GM20000 (cell line): Measurements from ENCODE around the gene DPH3.

Source experiments
- DNase-seq: peaks from one replicate; pipeline ENCODE4 v3.0.0; 2012; ENCODE audit warnings: low spot score
- CTCF ChIP-seq: IDR thresholded peaks from 2 replicates; pipeline ENCODE4 v1.5.1; 2012; ENCODE audit warnings: mild to moderate bottlenecking, control low read depth; ENCODE audit errors: extremely low read depth, missing control alignments

DPH3 gene

GRCh38 chr3:16290007-16290826, 25.5 kb upstream of the DPH3 start:
- DNase-seq, result peak; percentile 27

GRCh38 chr3:16289144-16289889, 24.6 kb upstream of the DPH3 start:
- DNase-seq, result no peak
- no peak for TF ChIP-seq CTCF

More at GRCh38 chr3:16290007-16290826, 25.5 kb upstream of the DPH3 start:
- peak; percentile 72 for TF ChIP-seq CTCF

- no peak for TF ChIP-seq CTCF
- DNase-seq, result no peak
Observed at GRCh38 chr3:16288664-16289063, 23.9 kb upstream of the DPH3 start.

GRCh38 chr3:16286751-16287543, 22.2 kb upstream of the DPH3 start:
- TF ChIP-seq CTCF, result no peak
- no peak for DNase-seq

- no peak for TF ChIP-seq CTCF
- DNase-seq, result peak; percentile 39
Observed at GRCh38 chr3:16286161-16286560, 21.4 kb upstream of the DPH3 start.

- no peak for DNase-seq
- no peak for TF ChIP-seq CTCF
Observed at GRCh38 chr3:16284633-16285032, 19.9 kb upstream of the DPH3 start.
